HG03520 (cell line): ENCODE data around the gene SLIT3.

Experiments used
- ATAC-seq: cut with Tn5 transposase; IDR thresholded peaks from one replicate; pipeline ENCODE4 v1.9.1; 2021; ENCODE audit warnings: mild to moderate bottlenecking, moderate library complexity; ENCODE audit not compliant: unreplicated experiment

The SLIT3 gene

GRCh38 chr5:168818558-168818957, 482.4 kb downstream of the SLIT3 start:
- ATAC-seq: no peak

DNA sequence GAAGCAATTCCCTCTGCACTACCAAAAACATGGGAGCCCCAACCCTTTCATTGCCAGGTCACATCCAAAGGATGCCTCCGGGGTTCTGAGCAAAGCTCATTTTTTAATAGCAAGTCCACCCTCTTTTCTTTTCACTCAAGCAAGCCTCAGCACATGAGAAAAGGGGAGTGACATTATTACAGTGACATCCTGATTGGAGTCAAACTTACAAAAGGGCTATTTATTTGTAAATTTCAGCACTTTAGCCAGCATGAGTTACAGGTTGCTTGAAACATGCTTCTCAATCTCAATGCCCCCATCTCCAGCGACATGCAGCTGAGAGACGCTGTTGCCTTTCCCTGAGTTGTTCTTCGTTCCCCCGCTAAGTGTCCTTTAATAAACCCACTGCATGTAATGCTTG, 483.3 kb downstream of the SLIT3 start:
- no peak for ATAC-seq

- no peak for ATAC-seq
Observed at GRCh38 chr5:168816661-168817060, 484.3 kb downstream of the SLIT3 start.

GRCh38 chr5:168813184-168813968, 487.6 kb downstream of the SLIT3 start:
- no peak for ATAC-seq

DNA sequence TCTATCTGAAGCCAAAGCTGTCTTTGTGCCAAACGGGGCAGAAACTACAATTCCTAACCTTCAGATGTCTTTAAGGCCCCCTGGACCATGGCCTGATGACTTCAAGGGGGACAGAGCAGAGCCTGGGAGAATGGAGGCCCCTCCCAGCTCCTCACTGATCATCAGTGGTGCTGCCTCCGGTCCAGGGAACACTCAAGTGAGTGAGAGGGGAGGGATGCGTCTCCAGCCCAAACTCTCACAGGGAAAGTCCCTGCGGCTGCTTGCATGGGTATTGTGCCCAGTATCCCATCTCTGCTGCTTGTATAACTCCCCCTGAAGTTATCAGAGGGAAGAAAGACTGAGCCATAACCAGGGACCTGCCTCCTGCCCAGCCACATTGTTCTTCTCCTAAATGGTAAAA, 490.3 kb downstream of the SLIT3 start:
- ATAC-seq: no peak

GRCh38 chr5:168809218-168809617, 491.7 kb downstream of the SLIT3 start:
- no peak for ATAC-seq

- ATAC-seq: no peak
Observed at GRCh38 chr5:168808051-168808616, 492.8 kb downstream of the SLIT3 start.

- no peak for ATAC-seq
Observed at GRCh38 chr5:168807287-168807686, 493.7 kb downstream of the SLIT3 start.

- ATAC-seq: no peak
Observed at GRCh38 chr5:168803541-168803940, 497.4 kb downstream of the SLIT3 start.

DNA sequence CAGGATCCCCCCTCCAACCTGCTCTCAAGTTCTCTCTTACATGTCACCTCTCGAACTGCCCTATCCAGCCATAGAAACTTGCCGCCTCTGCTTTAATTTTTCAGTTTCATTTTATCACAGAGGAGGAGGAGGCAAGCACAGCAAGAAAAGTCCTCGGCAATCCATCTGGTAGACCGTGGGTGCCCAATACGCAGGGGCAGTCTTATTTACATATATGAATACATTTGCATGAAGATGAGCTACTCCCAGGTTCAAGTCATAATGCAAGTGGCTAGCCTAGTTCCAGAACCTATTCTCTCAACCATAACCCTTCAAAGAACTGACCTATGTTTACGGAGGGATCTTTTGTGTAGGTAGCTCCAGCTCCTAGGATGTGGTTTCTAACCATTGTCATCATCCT, 498.6 kb downstream of the SLIT3 start:
- ATAC-seq: peak; percentile 76

DNA sequence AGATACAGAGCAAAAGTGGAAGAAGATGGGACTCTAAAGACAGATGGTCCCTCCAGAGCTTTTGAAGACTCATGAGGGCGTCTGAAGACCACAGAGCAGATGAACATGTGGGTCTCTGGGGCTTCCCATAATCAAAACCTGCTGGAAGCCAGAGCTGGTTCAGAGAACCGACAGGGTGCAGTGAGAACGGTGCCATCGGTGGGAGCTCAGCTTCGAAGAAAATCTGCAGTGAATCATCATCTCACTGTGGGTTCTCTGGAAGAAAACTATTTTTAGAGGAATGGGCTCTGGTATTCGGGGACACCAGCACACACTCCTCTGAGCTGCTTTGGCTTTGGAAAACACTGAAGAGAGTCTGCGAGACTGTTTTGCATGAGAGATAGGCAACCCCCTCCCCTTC, 499.4 kb downstream of the SLIT3 start:
- no peak for ATAC-seq

GRCh38 chr5:168800701-168801100, 500.2 kb downstream of the SLIT3 start:
- no peak for ATAC-seq

DNA sequence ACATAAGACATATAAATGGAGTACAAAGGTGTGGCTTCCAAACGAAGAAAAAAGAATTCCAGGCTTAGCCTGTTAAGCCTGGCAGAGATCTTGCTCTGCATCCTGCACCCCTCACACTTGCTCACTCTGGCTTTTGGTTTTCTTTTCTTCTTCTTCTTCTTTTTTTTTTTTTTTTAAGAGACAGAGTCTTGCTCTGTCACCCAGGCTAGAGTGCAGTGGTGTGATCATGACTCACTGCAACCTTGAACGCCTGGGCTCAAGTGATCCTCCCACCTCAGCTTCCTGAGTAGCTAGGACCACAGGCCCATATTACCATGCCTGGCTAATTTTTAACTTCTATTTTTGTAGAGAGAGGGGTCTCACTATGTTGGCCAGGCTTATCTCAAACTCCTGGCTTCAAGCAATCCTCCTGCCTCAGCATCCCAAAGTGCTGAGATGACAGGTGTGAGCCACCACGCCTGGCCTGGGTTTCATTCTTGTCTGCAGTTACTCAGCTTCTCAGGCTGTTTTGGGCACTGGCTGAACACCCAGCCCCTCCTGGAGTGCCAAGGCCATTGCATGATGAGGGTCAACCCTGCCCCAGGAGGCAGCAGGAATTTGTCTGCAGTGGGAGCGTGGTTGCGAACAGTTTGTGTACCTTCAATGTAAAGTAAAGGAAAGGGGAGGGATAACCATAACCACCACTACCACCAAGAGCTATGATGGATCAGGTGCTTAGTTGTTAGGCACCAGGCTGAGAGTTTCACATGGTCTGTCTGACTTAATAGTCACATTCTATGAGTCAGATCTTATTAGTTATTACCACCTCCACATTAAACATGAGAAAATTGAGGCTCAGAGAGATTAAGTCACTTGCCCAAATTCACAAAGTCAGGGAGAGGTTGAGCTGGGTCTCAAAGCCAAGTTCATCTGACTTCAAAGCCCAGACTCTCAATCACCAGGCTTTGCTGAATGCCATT, 502.6 kb downstream of the SLIT3 start:
- no peak for ATAC-seq

DNA sequence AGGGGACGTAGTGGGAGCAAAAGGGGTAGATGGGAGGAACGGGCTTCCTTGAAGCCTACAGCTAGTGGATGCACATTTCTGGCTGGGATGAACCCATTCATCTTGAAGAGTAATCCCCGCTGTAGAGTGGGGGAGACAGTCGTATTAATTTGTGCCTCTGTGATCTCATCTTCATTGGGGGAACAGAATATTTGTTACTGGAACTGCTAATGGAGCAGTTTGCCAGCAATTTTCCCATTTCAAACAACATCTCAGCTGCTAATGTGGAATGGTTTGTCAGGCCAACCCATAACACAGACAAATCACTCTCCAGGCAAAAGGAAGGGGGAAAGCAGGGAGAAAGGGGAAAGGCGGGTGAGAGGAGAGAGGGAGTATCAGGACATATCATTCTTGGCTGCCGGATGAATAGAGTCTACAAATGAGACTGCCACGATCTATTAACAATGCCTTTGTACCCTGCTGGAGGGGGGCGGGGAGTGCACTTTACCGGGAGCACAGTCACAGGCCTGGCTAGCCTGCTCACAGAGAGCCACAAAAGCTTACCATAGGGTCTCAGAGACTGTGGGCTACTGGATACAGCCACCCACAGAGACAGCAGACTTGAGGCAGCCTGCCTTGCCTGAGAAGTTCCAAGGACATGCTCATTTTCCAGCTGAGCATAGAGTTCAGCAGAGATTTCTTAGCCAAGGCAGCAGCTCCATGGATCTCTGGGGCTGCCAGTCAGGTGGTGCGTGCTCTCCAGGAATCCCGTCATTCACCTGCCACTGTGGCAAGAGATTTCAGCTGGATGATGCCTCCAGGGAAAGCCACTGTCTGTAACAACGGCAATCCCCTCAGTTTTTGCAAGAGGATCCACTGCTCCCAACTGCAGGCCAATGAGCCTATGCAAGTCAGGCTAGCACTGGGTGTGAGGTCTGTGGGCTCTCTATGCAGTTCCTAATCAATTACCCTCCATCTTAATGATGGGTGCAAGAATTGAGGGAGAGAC, 504.1 kb downstream of the SLIT3 start:
- ATAC-seq: no peak

- ATAC-seq: no peak
Observed at GRCh38 chr5:168796000-168796399, 504.9 kb downstream of the SLIT3 start.

DNA sequence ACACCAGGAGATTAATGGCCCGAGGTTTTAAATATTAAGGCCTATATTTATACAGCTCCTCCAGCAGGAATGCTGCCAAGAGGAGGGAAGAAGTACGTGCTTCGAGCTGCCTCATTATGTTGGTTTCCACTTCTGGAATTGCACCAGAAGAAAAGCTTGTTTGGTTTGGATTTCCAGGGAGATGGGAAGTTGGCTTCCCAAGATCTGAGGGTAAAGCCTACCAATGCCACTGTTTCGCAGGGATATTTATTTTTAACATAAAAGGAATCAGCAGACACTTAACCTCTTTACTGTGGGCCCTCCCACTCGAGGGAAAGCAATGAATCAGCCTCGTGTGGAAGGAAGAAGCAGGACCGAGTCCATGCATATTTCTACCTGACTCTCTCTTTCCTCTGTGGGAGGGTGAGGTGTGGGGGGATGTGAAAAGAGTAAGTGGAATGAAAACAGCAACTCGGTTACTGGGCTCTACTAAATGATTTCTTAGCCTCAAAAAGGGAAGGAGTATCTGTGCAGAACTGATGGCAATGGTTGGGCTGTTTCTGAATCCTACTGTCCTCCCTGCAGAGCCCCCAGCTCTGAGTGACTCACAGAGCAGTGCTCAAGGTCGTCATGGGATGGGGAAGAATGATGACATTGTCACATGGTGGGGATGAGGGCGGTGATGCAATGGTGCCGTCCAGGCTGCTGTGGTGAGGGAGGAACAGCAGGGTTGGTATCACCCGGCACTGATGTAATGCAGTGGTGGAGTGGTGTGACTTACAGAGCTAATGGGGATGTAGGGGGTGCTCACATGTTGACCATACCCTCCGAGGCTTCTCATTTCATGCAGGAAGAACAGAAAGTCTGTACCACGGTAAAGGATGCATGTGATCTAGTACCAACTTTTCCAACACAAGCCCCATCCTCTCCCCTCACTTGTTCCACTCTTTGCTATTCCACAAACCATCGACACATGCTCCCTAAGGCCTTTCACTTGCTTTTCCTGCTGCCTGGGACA, 506.8 kb downstream of the SLIT3 start:
- no peak for ATAC-seq

DNA sequence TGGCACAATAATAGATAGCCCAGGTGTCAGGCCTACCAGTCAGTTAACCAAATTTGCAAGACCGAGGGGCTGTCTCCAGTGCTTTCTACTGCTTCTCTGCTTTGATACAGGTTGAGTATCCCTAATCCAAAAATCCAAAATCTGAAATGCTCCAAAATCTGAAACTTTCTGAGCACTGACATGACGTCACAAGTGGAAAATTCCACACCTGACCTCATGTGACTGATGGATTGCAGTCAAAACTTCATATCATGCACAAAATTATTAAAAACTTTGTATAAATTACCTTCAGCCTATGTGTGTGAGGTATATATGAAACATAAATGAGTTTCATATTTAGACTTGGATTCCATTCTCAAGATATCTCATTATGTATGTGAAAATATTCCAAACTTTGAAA, 508.3 kb downstream of the SLIT3 start:
- ATAC-seq: no peak

- ATAC-seq: no peak
Observed at GRCh38 chr5:168790671-168791250, 510.2 kb downstream of the SLIT3 start.
